Measurements from ENCODE around the gene L3MBTL4.
"Not testable (repeated sequence)": the region's sequence is repeated elsewhere in the genome, so short reads cannot be mapped to it uniquely, and the experiment has no call there.

Gene L3MBTL4

DNA sequence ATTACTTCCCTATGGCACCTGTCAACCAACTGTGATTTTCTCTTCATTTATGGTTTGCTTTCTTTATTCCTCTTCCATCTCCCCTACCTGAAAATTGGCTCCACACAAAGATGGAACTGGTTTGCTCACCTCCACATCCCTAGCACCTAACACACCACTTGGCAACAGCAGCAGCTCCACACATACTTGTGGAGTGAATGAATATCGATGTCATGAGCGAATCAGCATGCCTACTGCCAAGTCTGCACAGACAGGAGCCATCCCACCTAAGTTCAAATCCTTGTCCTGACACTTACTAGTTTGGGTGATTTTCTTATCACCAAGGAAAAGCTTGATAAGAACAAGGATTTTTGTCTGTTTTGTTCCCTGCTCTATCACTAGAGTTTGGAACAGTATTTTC, 328.0 kb downstream of the L3MBTL4 start:
- no peaks in the 10 kb centered on the region for H3K27me3 ChIP-seq (ENCODE audit: control insufficient read depth, insufficient read depth, low read length)
- WGBS (ENCODE audit: insufficient coverage, insufficient read length): no CpG with 5 or more reads among the region's 2 CpGs
- no peaks in the 10 kb centered on the region for H3K4me1 ChIP-seq (ENCODE audit: control insufficient read depth, insufficient read depth, low read length)
- H3K36me3 ChIP-seq (ENCODE audit: control insufficient read depth, insufficient read depth, low read length): no peaks in the 10 kb centered on the region
- no peaks in the 10 kb centered on the region for H3K9me3 ChIP-seq (ENCODE audit: control insufficient read depth, insufficient read depth, low read length)
- H3K27ac ChIP-seq (ENCODE audit: low read length): no peak overlapping the region
- no peak overlapping the region for H3K4me3 ChIP-seq (ENCODE audit: low read length)
- no peak for DNase-seq (ENCODE audit: low read depth, low spot score)

DNA sequence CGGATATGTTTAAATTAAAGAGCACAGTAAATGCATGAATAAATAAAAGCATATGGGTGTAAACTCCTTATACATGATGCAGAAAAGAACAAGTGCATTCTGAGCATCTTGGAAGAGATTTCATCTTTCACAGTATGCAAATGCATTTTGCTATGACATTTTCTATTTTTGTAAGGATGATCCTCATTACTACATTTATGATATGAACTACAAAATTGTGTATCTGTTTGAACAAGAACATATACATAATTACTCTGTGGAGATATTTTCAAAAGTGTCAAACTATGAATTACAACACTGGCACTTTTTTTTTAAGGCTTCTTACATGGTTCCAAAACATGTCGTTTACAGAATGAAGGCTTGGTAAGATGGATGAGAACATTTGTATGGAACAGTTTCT, 335.3 kb downstream of the L3MBTL4 start:
- Histone ChIP-seq H3K27ac (ENCODE audit: low read length) (no peak overlapping the region), H3K4me3 (ENCODE audit: low read length) (no peak overlapping the region), H3K4me1 (ENCODE audit: control insufficient read depth, insufficient read depth, low read length) (no peaks in the 10 kb centered on the region; the same call in 1 of the 2 replicates), H3K9me3 (ENCODE audit: control insufficient read depth, insufficient read depth, low read length) (no peaks in the 10 kb centered on the region), H3K36me3 (ENCODE audit: control insufficient read depth, insufficient read depth, low read length) (no peaks in the 10 kb centered on the region), H3K27me3 (ENCODE audit: control insufficient read depth, insufficient read depth, low read length) (no peaks in the 10 kb centered on the region)
- no CpG with 5 or more reads among the region's 2 CpGs for WGBS (ENCODE audit: insufficient coverage, insufficient read length)
- no peak for DNase-seq (ENCODE audit: low read depth, low spot score)

DNA sequence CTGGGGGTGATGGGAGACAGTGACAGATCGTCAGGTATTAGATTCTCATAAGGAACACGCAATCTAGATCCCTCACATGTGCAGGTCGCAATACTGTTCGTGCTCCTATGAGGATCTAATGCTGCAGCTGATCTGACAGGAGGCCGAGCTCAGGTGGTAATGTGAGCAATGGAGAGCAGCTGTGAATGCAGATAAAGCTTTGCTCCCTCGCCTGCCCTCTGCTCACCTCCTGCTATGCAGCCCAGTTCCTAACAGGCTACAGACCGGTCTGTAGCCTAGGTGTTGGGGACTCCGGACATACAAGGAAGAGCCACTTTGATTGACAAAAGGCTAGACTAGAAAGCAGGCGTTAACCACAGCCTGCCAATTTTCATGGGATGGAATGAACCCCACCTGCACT, 335.8 kb downstream of the L3MBTL4 start:
- no peaks in the 10 kb centered on the region for H3K36me3 ChIP-seq (ENCODE audit: control insufficient read depth, insufficient read depth, low read length)
- no peak overlapping the region for H3K27ac ChIP-seq (ENCODE audit: low read length)
- no peaks in the 10 kb centered on the region for H3K27me3 ChIP-seq (ENCODE audit: control insufficient read depth, insufficient read depth, low read length)
- WGBS (ENCODE audit: insufficient coverage, insufficient read length): no CpG with 5 or more reads among the region's 9 CpGs
- H3K4me3 ChIP-seq (ENCODE audit: low read length): no peak overlapping the region
- H3K9me3 ChIP-seq (ENCODE audit: control insufficient read depth, insufficient read depth, low read length): no peaks in the 10 kb centered on the region
- no peaks in the 10 kb centered on the region; the same call in 1 of the 2 replicates for H3K4me1 ChIP-seq (ENCODE audit: control insufficient read depth, insufficient read depth, low read length)
- no peak for DNase-seq (ENCODE audit: low read depth, low spot score)

DNA sequence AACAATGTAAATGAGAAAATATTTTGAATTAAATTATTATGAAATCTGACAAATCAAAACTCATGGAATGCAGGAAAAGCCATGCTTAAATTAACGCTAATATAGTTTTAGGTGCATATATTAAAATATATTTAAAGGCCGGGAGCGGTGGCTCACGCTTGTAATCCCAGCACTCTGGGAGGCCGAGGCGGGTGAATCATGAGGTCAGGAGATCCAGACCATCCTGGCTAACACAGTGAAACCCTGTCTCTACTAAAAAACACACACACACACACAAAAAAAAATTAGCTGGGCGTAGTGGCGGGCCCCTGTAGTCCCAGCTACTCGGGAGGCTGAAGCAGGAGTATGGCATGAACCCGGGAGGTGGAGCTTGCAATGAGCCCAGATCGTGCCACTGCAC, 342.3 kb downstream of the L3MBTL4 start:
- no CpG with 5 or more reads among the region's 11 CpGs for WGBS (ENCODE audit: insufficient coverage, insufficient read length)
- not testable (repeated sequence) for H3K36me3 ChIP-seq (ENCODE audit: control insufficient read depth, insufficient read depth, low read length); DNase-seq (ENCODE audit: low read depth, low spot score); H3K9me3 ChIP-seq (ENCODE audit: control insufficient read depth, insufficient read depth, low read length); H3K27me3 ChIP-seq (ENCODE audit: control insufficient read depth, insufficient read depth, low read length); H3K4me3 ChIP-seq (ENCODE audit: low read length); H3K27ac ChIP-seq (ENCODE audit: low read length); H3K4me1 ChIP-seq (ENCODE audit: control insufficient read depth, insufficient read depth, low read length)

DNA sequence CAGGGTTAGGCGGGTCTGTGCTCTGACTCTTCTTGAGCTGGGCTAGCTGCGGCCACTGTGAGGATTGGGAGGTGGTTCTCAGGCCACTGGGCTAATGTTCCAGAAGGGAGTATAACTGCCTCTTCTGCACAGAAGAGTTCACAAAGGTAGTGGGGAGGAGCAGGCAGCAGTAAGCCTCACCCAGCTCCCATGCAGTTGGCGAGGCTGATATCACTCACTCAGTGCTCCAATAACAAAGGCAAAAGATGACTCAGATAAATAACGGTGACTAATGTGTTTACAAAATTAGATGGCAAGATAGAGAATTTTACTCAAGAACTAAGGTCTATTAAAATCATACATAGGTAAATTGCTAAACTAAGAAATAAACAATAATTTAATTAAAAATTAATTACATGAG, 345.2 kb downstream of the L3MBTL4 start:
- no peaks in the 10 kb centered on the region for H3K27me3 ChIP-seq (ENCODE audit: control insufficient read depth, insufficient read depth, low read length)
- no peaks in the 10 kb centered on the region for H3K4me1 ChIP-seq (ENCODE audit: control insufficient read depth, insufficient read depth, low read length)
- H3K36me3 ChIP-seq (ENCODE audit: control insufficient read depth, insufficient read depth, low read length): no peaks in the 10 kb centered on the region
- H3K27ac ChIP-seq (ENCODE audit: low read length): no peak overlapping the region
- no peak for DNase-seq (ENCODE audit: low read depth, low spot score)
- H3K4me3 ChIP-seq (ENCODE audit: low read length): no peak overlapping the region
- no peaks in the 10 kb centered on the region for H3K9me3 ChIP-seq (ENCODE audit: control insufficient read depth, insufficient read depth, low read length)
- WGBS (ENCODE audit: insufficient coverage, insufficient read length): no CpG with 5 or more reads among the region's 4 CpGs

DNA sequence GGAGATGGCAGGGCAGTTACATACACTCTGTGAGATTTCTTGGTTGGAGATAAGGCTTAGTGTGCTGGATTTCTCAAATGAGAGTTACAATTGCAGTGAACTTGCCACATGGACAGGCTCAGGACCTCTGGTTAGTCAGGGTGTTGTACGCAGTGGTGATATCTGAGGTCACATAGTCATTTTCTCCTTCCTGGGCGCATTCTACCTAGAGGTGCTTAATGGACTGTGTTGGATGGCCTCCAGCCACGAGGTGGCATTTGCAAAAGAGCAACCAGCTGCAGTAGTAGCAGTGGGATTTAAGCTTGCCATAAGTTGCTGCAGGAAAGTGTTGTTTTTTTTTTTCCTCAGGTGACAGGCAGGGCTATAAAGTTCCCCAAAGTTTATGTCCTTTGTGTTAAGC, 345.6 kb downstream of the L3MBTL4 start:
- Histone ChIP-seq H3K4me1 (ENCODE audit: control insufficient read depth, insufficient read depth, low read length) (no peaks in the 10 kb centered on the region), H3K27ac (ENCODE audit: low read length) (no peak overlapping the region), H3K27me3 (ENCODE audit: control insufficient read depth, insufficient read depth, low read length) (no peaks in the 10 kb centered on the region), H3K4me3 (ENCODE audit: low read length) (no peak overlapping the region), H3K9me3 (ENCODE audit: control insufficient read depth, insufficient read depth, low read length) (no peaks in the 10 kb centered on the region), H3K36me3 (ENCODE audit: control insufficient read depth, insufficient read depth, low read length) (no peaks in the 10 kb centered on the region)
- DNase-seq (ENCODE audit: low read depth, low spot score): no peak
- no CpG with 5 or more reads among the region's 3 CpGs for WGBS (ENCODE audit: insufficient coverage, insufficient read length)

DNA sequence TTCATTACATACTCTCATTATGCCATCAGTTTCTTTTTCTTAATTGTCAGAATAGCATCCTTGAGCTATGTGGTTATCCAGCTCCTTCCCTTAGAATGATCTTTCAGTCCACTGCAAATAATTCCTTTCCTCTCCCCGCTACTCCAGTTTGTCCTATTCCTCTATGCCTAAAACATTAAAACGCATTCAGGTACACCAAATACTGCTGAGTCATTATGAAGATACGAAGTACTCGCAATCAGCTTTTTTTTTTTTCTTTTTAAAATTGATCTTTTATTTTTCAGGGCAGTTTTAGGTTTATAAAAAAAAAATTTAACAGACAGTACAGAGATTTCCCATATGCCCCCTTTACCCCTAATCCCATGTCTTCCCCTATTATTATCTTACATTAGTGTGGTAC, 354.6 kb downstream of the L3MBTL4 start:
- no CpG with 5 or more reads among the region's 4 CpGs for WGBS (ENCODE audit: insufficient coverage, insufficient read length)
- H3K9me3 ChIP-seq (ENCODE audit: control insufficient read depth, insufficient read depth, low read length): no peaks in the 10 kb centered on the region; the same call in 1 of the 2 replicates
- no peak overlapping the region for H3K27ac ChIP-seq (ENCODE audit: low read length)
- H3K36me3 ChIP-seq (ENCODE audit: control insufficient read depth, insufficient read depth, low read length): no peaks in the 10 kb centered on the region
- no peaks in the 10 kb centered on the region for H3K27me3 ChIP-seq (ENCODE audit: control insufficient read depth, insufficient read depth, low read length)
- no peak for DNase-seq (ENCODE audit: low read depth, low spot score)
- H3K4me3 ChIP-seq (ENCODE audit: low read length): no peak overlapping the region
- H3K4me1 ChIP-seq (ENCODE audit: control insufficient read depth, insufficient read depth, low read length): no peaks in the 10 kb centered on the region

DNA sequence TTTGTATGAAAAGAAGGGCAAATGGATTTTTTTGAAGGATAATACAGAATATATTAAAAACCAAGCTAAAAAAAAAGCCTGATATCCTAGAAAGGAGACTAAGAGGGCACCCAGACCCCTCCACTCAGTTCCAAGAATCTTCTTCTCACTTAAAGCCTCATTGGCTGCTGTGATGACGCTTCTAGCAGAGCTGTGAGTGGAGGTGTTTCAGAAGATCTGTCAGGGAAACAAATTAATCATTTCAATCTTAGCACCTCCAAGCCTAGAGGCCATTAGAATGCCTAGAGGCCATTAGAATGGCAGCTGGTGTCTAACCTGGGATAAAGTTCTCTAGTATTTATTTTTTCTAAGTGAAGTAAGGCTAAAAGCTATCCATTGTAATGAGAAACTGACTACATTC, 355.2 kb downstream of the L3MBTL4 start:
- Histone ChIP-seq H3K27me3 (ENCODE audit: control insufficient read depth, insufficient read depth, low read length) (no peaks in the 10 kb centered on the region), H3K4me3 (ENCODE audit: low read length) (no peak overlapping the region), H3K9me3 (ENCODE audit: control insufficient read depth, insufficient read depth, low read length) (no peaks in the 10 kb centered on the region; the same call in 1 of the 2 replicates), H3K27ac (ENCODE audit: low read length) (no peak overlapping the region), H3K4me1 (ENCODE audit: control insufficient read depth, insufficient read depth, low read length) (no peaks in the 10 kb centered on the region), H3K36me3 (ENCODE audit: control insufficient read depth, insufficient read depth, low read length) (no peaks in the 10 kb centered on the region)
- WGBS (ENCODE audit: insufficient coverage, insufficient read length): no CpG with 5 or more reads among the region's 1 CpG
- DNase-seq (ENCODE audit: low read depth, low spot score): no peak

DNA sequence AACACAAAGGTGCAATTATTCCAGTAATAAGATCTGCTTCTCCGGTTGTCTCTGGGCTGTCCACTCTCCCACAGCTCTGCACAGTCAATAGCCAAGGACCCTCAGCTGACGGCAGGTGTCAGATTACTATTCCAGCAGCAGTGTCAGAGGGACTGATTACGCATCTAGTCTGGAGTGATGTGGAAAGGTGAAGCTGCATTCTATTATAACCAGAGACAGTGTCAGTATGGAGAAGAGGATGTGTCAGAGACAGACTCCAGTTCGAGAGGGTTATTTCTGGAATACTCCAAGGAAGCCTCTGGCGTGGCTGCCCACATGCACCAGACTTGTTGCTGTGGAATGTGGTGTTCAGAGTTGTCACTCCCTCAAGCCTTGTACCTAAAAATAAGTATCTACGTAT, 355.8 kb downstream of the L3MBTL4 start:
- no CpG with 5 or more reads among the region's 6 CpGs for WGBS (ENCODE audit: insufficient coverage, insufficient read length)
- H3K27ac ChIP-seq (ENCODE audit: low read length): no peak overlapping the region
- H3K27me3 ChIP-seq (ENCODE audit: control insufficient read depth, insufficient read depth, low read length): no peaks in the 10 kb centered on the region
- H3K4me3 ChIP-seq (ENCODE audit: low read length): no peak overlapping the region
- no peaks in the 10 kb centered on the region for H3K36me3 ChIP-seq (ENCODE audit: control insufficient read depth, insufficient read depth, low read length)
- no peaks in the 10 kb centered on the region; the same call in 1 of the 2 replicates for H3K9me3 ChIP-seq (ENCODE audit: control insufficient read depth, insufficient read depth, low read length)
- no peak for DNase-seq (ENCODE audit: low read depth, low spot score)
- H3K4me1 ChIP-seq (ENCODE audit: control insufficient read depth, insufficient read depth, low read length): no peaks in the 10 kb centered on the region

DNA sequence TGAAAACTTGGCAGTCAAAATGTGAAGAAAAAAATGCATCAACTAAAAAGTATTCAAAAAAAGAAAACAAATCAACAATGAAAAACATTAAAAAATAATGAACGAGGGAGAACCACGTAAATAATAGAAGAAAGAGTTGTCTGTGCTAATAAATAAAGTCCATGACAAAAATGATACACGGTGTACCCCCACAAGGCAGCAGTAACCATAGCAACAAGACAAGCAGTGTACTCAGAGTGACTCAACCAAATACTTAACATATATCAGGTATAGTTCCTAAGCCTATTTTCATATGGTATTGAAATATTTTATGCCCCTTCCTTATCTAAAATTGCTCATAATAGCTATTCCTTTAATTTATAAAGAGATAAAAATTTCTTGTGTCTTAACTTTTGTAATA, 357.1 kb downstream of the L3MBTL4 start:
- DNase-seq (ENCODE audit: low read depth, low spot score): no peak
- no peaks in the 10 kb centered on the region for H3K27me3 ChIP-seq (ENCODE audit: control insufficient read depth, insufficient read depth, low read length)
- no peak overlapping the region for H3K4me3 ChIP-seq (ENCODE audit: low read length)
- no peaks in the 10 kb centered on the region for H3K36me3 ChIP-seq (ENCODE audit: control insufficient read depth, insufficient read depth, low read length)
- no CpG with 5 or more reads among the region's 3 CpGs for WGBS (ENCODE audit: insufficient coverage, insufficient read length)
- H3K9me3 ChIP-seq (ENCODE audit: control insufficient read depth, insufficient read depth, low read length): no peaks in the 10 kb centered on the region; the same call in 1 of the 2 replicates
- H3K4me1 ChIP-seq (ENCODE audit: control insufficient read depth, insufficient read depth, low read length): no peaks in the 10 kb centered on the region
- no peak overlapping the region for H3K27ac ChIP-seq (ENCODE audit: low read length)

DNA sequence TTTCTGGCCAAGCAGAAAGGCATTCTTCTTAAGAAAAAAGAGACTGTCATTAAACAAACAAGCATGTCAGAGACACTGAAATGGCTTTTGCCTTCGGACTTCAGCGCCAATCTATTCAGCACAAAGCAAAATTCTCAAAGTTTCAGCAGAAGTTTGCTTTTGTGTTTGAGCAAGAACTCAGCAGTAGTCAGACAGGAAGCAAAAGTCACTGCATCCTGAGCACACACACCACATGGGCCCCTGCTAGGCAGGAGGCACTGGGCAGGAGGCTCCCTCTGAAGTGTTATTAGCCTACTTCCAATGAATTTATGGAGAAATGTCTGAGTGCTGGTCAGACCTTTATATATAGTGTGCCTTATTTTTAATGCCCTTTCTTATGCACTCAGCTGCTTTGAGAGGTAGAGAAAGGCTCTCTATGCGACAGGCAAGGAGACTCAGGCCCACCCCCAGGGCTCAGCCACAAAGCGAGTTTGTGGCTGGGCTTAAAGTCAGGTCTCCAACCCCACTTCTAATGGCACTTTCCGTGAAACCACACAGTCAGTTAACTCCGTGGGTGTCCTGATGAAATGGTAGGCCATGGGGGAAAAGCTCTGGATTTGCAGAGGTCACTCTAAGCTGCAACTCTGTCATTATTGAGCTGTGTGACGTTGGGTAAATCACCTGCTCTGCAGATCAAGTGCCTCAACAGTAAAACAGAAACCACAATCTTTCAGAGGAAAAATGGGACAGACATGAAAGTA, 358.4 kb downstream of the L3MBTL4 start:
- Histone ChIP-seq H3K4me3 (ENCODE audit: low read length) (no peak overlapping the region), H3K9me3 (ENCODE audit: control insufficient read depth, insufficient read depth, low read length) (no peaks in the 10 kb centered on the region; the same call in 1 of the 2 replicates), H3K27ac (ENCODE audit: low read length) (no peak overlapping the region), H3K36me3 (ENCODE audit: control insufficient read depth, insufficient read depth, low read length) (no peaks in the 10 kb centered on the region), H3K27me3 (ENCODE audit: control insufficient read depth, insufficient read depth, low read length) (no peaks in the 10 kb centered on the region), H3K4me1 (ENCODE audit: control insufficient read depth, insufficient read depth, low read length) (no peaks in the 10 kb centered on the region)
- WGBS (ENCODE audit: insufficient coverage, insufficient read length): no CpG with 5 or more reads among the region's 7 CpGs
- DNase-seq (ENCODE audit: low read depth, low spot score): no peak

Data from iPS DF 6.9 (cell line).